HepG2 (cell line): ENCODE results near the gene HOXB6. TPM values are rescaled to one million over a fixed set of nuclear protein-coding genes. Genes with fewer than 3 reads are reported as not detected.
A peak's percentile ranks its signal among the peaks of the same experiment; 100 is the strongest.

Experiments used
- ATAC-seq: fragments of 200-7000 bp; cut with Tn5 transposase; 3 replicates; pipeline ENCODE4 v1.9.1; 2020; ENCODE audit warnings: mild to moderate bottlenecking, moderate library complexity
- BruUV-seq: library from RNA; stranded (reverse); fragments of 400-500 nt; replicated peaks from 2 replicates; lab custom pipeline; 2021; lab: Mats Ljungman, UMichigan
- CTCF ChIA-PET: fragments of 300-600 bp; formaldehyde crosslinking; extraction: SDS; loops from one replicate; lab custom pipeline; 2021; ENCODE audit warnings: low total read pairs, inconsistent platforms, low intra/inter-chr PET ratio; lab: Yijun Ruan, JAX
- POLR2A ChIA-PET: fragments of 350-600 bp; sonication (Branson Sonifier 250); formaldehyde crosslinking; loops from one replicate; lab custom pipeline; 2020; ENCODE audit warnings: antibody characterized with exemption, inconsistent platforms; lab: Yijun Ruan, JAX
- DNase-seq: peaks from one replicate; pipeline ENCODE4 v3.0.0-alpha.2; 2015; ENCODE audit warnings: low spot score
- FAIRE-seq: peaks from 3 replicates; lab custom pipeline; 2011; peaks lifted over from hg19 to GRCh38; lab: Jason Lieb, UNC
- H2AFZ ChIP-seq: one replicate; pipeline ENCODE4 v1.6.1; 2011; ENCODE audit warnings: low read length, inconsistent platforms
- H3K27ac ChIP-seq: fragments of 300-600 bp; 3 replicates; pipeline ENCODE4 v1.8.0; 2011; ENCODE audit warnings: mixed run types, mild to moderate bottlenecking, mixed read lengths, low read length, inconsistent platforms; ENCODE audit not compliant: insufficient read depth; ENCODE audit errors: extremely low read length
- H3K27me3 ChIP-seq, 2 experiments: fragments of 200-600 bp in 1 of 2; 2 replicates in 1 of 2; 3 replicates in 1 of 2; pipeline versions ENCODE4 v1.6.0 to v1.8.0; 2011; ENCODE audit warnings: low read length in 2 of 2, mild to moderate bottlenecking in 2 of 2, moderate library complexity in 2 of 2, inconsistent platforms in 1 of 2; ENCODE audit not compliant: insufficient read depth in 2 of 2, control insufficient read depth in 1 of 2
- H3K36me3 ChIP-seq, 2 experiments: fragments of 200-600 bp in 1 of 2; replicated peaks in 1 of 2; 2 replicates in 1 of 2; 3 replicates in 1 of 2; pipeline versions ENCODE4 v1.5.1 to v1.8.0; 2011; ENCODE audit warnings: low read length in 2 of 2, inconsistent platforms in 1 of 2; ENCODE audit not compliant: insufficient read depth in 2 of 2, control insufficient read depth in 1 of 2
- H3K4me1 ChIP-seq: 2 replicates; pipeline ENCODE4 v1.5.1; 2012; ENCODE audit warnings: low read length, inconsistent platforms; ENCODE audit not compliant: insufficient read depth
- H3K4me2 ChIP-seq: 2 replicates; pipeline ENCODE4 v1.6.0; 2011; ENCODE audit warnings: low read depth, low read length, inconsistent platforms
- H3K4me3 ChIP-seq, 3 experiments: fragments of 200-600 bp in 1 of 3; sonication (generic), shearing (Covaris generic) in 1 of 3; replicated peaks in 1 of 3; 2 replicates each; pipeline ENCODE4 v1.5.1; 2011 to 2016; ENCODE audit warnings: low read length in 3 of 3, inconsistent platforms in 2 of 3, low read depth in 2 of 3, mild to moderate bottlenecking in 2 of 3, control low read depth in 1 of 3, mixed read lengths in 1 of 3; ENCODE audit not compliant: insufficient read depth in 1 of 3
- H3K79me2 ChIP-seq: one replicate; pipeline ENCODE4 v1.6.1; 2011; ENCODE audit warnings: low read length, inconsistent platforms; ENCODE audit not compliant: insufficient read depth
- H3K9ac ChIP-seq: 2 replicates; pipeline ENCODE4 v1.6.0; 2011; ENCODE audit warnings: mild to moderate bottlenecking, low read depth, low read length, inconsistent platforms; ENCODE audit not compliant: insufficient read depth
- H3K9me3 ChIP-seq: 2 replicates; pipeline ENCODE4 v1.5.1; 2012; ENCODE audit warnings: mild to moderate bottlenecking, low read length
- H4K20me1 ChIP-seq: 2 replicates; pipeline ENCODE4 v1.6.0; 2011; ENCODE audit warnings: inconsistent platforms, mild to moderate bottlenecking, low read length, moderate library complexity; ENCODE audit not compliant: insufficient read depth
- CBX2 ChIP-seq, 2 experiments: fragments of 200-600 bp in 1 of 2; sonication (generic); formaldehyde crosslinking in 1 of 2; IDR thresholded peaks; 2 replicates each; pipeline versions ENCODE4 v1.7.0 to v1.8.1; 2018 to 2022; ENCODE audit warnings: low read depth in 2 of 2, low read length in 1 of 2, mild to moderate bottlenecking in 1 of 2, missing genetic modification reagents in 1 of 2
- CSRNP1 ChIP-seq: sonication (generic); formaldehyde crosslinking; IDR thresholded peaks from 2 replicates; pipeline ENCODE4 v1.8.1; 2023; ENCODE audit warnings: mild to moderate bottlenecking, missing genetic modification reagents
- IRF2 ChIP-seq: IDR thresholded peaks from 2 replicates; pipeline ENCODE4 v1.6.1; 2018; ENCODE audit warnings: missing genetic modification reagents, missing compliant biosample characterization
- NFIB ChIP-seq: sonication (generic); formaldehyde crosslinking; IDR thresholded peaks from 2 replicates; pipeline ENCODE4 v1.9.0; 2021; ENCODE audit warnings: missing genetic modification reagents, mild to moderate bottlenecking, borderline replicate concordance
- NKX3-1 ChIP-seq: sonication (generic); formaldehyde crosslinking; IDR thresholded peaks from 2 replicates; pipeline ENCODE4 v1.5.0; 2020; ENCODE audit warnings: missing genetic modification reagents
- RAD51 ChIP-seq: fragments of 450-650 bp; IDR thresholded peaks from 2 replicates; pipeline ENCODE4 v1.6.1; 2016; ENCODE audit warnings: borderline replicate concordance
- SMARCE1 ChIP-seq: fragments of 450-650 bp; IDR thresholded peaks from 2 replicates; pipeline ENCODE4 v1.6.1; 2017; ENCODE audit warnings: borderline replicate concordance
- TOPORS ChIP-seq: sonication (generic); formaldehyde crosslinking; IDR thresholded peaks from 2 replicates; pipeline ENCODE4 v1.8.0; 2023; ENCODE audit warnings: mild to moderate bottlenecking, missing genetic modification reagents
- TRIM24 ChIP-seq: sonication (generic); formaldehyde crosslinking; IDR thresholded peaks from 2 replicates; pipeline ENCODE4 v1.8.0; 2022; ENCODE audit warnings: mild to moderate bottlenecking, missing genetic modification reagents
- ZNF256 ChIP-seq: sonication (generic); formaldehyde crosslinking; conservative IDR thresholded peaks from 2 replicates; pipeline ENCODE4 v1.4.0; 2020; ENCODE audit warnings: missing genetic modification reagents
- ZNF326 ChIP-seq: sonication (generic); formaldehyde crosslinking; IDR thresholded peaks from 2 replicates; pipeline ENCODE4 v1.4.0; 2020; ENCODE audit warnings: missing genetic modification reagents, borderline replicate concordance
- ZNF644 ChIP-seq: IDR thresholded peaks from 2 replicates; pipeline ENCODE4 v1.6.1; 2016; ENCODE audit warnings: low read depth
- ZNF740 ChIP-seq: sonication (generic); formaldehyde crosslinking; IDR thresholded peaks from 2 replicates; pipeline ENCODE4 v1.4.0; 2020; ENCODE audit warnings: missing genetic modification reagents
- ZNF878 ChIP-seq: sonication (generic); formaldehyde crosslinking; IDR thresholded peaks from 2 replicates; pipeline ENCODE4 v1.8.1; 2023; ENCODE audit warnings: mild to moderate bottlenecking, missing genetic modification reagents, moderate library complexity
- WGBS: methylation state at CpG from one replicate; pipeline ENCODE4 v1.1.6; 2017; ENCODE audit warnings: low lambda C conversion rate; 5-methylcytosine and 5-hydroxymethylcytosine counted together
- in situ Hi-C: cut with HindIII; loops from 2 replicates; pipeline ENCODE4 v1.10.0; 2017; ENCODE audit warnings: low pct_unique_long_range_greater_than_20kb; ENCODE audit not compliant: extremely low pct_ligation_motif_present
- intact Hi-C: fragments of 100-400 bp; cut with micrococcal nuclease; formaldehyde crosslinking; loops from one replicate; pipeline ENCODE4 v1.10.0; 2022; ENCODE audit not compliant: unreplicated experiment
- polyA plus RNA-seq, 8 experiments: library from polyadenylated mRNA; depleted of rRNA in 3 of 8; stranded (reverse) in 7 of 8; unstranded in 1 of 8; fragments of >200 nt; fragmentation: Illumina TruSeq in 4 of 8; extraction: Trizol in 4 of 8; gene quantifications; 2 replicates each; pipeline versions ENCODE4 v1.2.1 to v1.2.3, GENCODE V29; 2011 to 2016; ENCODE audit warnings: low read depth in 4 of 8, missing spikeins in 1 of 8, mixed read lengths in 1 of 8; ENCODE audit not compliant: insufficient read depth in 1 of 8
- total RNA-seq, 5 experiments: library from RNA; depleted of rRNA; stranded (reverse); fragments of >200 nt; fragmentation: Illumina TruSeq; extraction: Trizol; gene quantifications; 2 replicates each; pipeline ENCODE4 v1.2.3, GENCODE V29; 2016; ENCODE audit warnings: low read depth in 1 of 5

HOXB6 gene
- total and polyA plus RNA-seq, 2 of the 13 experiments (the other 11 are each of a cell fraction or from before 2014, with no cell fraction given), result not detected

DNA sequence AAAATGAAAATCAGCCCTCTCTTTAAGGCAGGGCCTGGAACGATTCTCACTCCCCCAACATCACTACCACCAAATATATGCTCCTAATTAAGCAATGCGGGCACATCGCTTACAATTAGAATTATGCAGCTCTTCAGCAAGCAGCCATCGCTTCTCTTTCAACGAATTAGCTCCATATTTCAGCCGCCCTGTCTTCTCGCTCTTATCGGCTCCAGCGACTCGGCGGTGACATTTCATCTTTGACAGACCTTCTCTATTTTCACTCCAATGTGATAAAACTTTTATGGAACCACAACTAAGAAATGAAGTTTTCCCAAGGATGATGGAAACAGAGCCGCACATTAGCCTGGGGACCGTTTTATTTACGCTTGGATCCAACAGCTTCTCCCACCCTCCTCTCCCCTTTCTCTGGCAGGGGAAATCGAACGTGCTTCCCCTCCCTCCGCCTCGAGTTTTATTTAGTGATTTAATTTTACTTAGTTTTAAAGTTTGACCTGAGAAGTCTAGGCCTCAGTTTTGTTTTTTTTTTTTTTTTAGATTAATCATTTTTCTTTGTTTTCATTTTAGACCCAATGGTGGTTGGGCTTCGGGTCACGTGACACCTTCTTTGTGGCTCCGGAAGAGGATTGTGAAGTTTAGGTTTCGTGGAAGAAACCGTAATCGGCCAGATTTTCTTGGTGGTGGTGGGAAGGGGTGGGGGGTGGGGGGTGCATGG, 56.8 kb downstream of the HOXB6 start:
- DNase-seq, result no peak
- Histone ChIP-seq H4K20me1 (no peaks in the 10 kb centered on the region; the same call in 1 of the 2 replicates), H3K27me3 (peaks cover 16 to 94% of the 10 kb centered on the region in 2 experiments), H3K27ac (no peak overlapping the region), H3K4me2 (no peak overlapping the region), H3K9ac (no peak overlapping the region), H3K9me3 (no peaks in the 10 kb centered on the region), H2AFZ (no peak overlapping the region), H3K4me1 (no peaks in the 10 kb centered on the region), H3K4me3 (no peak overlapping the region), H3K36me3 (no peaks in the 10 kb centered on the region), H3K79me2 (no peaks in the 10 kb centered on the region)
- BruUV-seq, result no TSS peak
- FAIRE-seq, result no peak
- CTCF ChIA-PET, result no interaction called here
- WGBS, result 34% methylated on average over 24 of the region's 24 CpGs
- POLR2A ChIA-PET, result no interaction called here
- in situ Hi-C loops, result no loop called here
- no peak for ATAC-seq
- no peak for TF ChIP-seq IRF2 (CRISPR knock-in tag)
- peak; percentile 72; the same call in 1 of the 2 replicates for TF ChIP-seq CBX2 (IDR thresholded peaks at IDR 0.05; ENCODE audit: low read depth, low read length)
- TF ChIP-seq CBX2 (CRISPR knock-in tag; IDR thresholded peaks at IDR 0.05; ENCODE audit: low read depth), result no peak
- TF ChIP-seq ZNF256 (CRISPR knock-in tag), result no peak
- peak; percentile 91 for TF ChIP-seq RAD51
- no peak for TF ChIP-seq SMARCE1
- intact Hi-C loops, result no loop called here

DNA sequence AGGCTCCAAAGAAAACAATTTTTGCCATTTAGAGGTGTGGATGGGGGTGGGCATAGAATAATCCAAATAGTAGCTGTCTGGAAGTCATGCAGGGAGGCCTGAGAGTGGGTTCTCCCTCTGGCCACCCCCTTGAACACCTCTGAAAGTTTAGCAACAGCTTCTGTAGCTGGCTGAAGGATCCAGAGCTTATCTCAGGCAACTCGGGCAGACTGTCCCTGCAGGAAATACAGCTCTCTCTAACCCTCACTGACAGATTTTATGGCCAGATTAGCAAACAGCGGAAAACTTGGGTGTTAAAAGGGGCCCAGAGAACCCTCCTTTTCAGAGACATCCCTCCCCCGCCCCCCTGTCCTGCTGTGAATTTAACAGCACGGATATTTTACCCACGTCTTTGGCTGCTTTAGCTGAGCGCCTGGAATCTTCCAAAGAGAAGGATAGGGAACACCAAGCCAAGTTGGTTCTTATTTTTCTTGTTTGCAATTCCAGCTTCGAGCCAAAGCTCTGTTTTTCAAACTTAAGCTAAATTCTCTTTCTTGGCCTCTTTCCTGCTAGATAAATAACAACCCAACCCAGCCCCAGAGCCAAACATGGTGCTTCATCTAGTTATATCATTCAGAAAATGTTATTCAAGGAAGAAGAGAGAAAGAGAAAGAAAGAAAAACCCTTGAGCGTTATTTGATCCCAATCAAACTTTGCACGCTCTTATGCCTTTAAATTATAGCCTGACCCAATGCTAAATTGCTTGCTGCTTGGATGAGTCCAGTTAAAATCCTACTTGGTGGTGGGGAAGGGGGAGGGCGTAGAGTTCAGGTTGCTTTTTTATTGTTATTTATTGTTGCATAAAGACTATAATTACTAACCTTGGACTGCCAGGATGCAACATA, 57.6 kb downstream of the HOXB6 start:
- no peak overlapping the region for H2AFZ ChIP-seq
- peaks cover 17 to 95% of the 10 kb centered on the region in 2 experiments for H3K27me3 ChIP-seq
- no peaks in the 10 kb centered on the region; the same call in 1 of the 2 replicates for H4K20me1 ChIP-seq
- H3K9me3 ChIP-seq, result no peaks in the 10 kb centered on the region
- no peak overlapping the region for H3K27ac ChIP-seq
- ChIA-PET POLR2A (no interaction called here), CTCF (no interaction called here)
- H3K79me2 ChIP-seq, result no peaks in the 10 kb centered on the region
- H3K9ac ChIP-seq, result no peak overlapping the region
- no peak for FAIRE-seq
- 17% methylated on average over 10 of the region's 10 CpGs for WGBS
- no peaks in the 10 kb centered on the region for H3K36me3 ChIP-seq
- in situ Hi-C loops, result no loop called here
- no peak for ATAC-seq
- intact Hi-C loops, result no loop called here
- no peak for DNase-seq
- H3K4me2 ChIP-seq, result no peak overlapping the region
- H3K4me3 ChIP-seq, result no peak overlapping the region
- no TSS peak for BruUV-seq
- H3K4me1 ChIP-seq, result no peaks in the 10 kb centered on the region
- TF ChIP-seq TRIM24 (CRISPR knock-in tag) (no peak), NKX3-1 (CRISPR knock-in tag) (no peak), CSRNP1 (no peak), NFIB (CRISPR knock-in tag) (no peak), TOPORS (CRISPR knock-in tag) (no peak), ZNF740 (no peak), ZNF644 (CRISPR knock-in tag) (no peak), ZNF878 (CRISPR knock-in tag) (no peak), ZNF326 (CRISPR knock-in tag) (no peak)
